IMR-90 (cell line): ENCODE data around the gene TIAM2. TPM values are rescaled to one million over a fixed set of nuclear protein-coding genes. Genes with fewer than 3 reads are reported as not detected.
A peak's percentile ranks its signal among the peaks of the same experiment; 100 is the strongest.

Experiments used
- ATAC-seq: fragments of 200-7000 bp; cut with Tn5 transposase; 2 replicates; pipeline ENCODE4 v1.9.1; 2020; ENCODE audit warnings: low read depth, mild to moderate bottlenecking, moderate library complexity
- BruUV-seq: library from RNA; stranded (reverse); fragments of 400-500 nt; replicated peaks from 2 replicates; lab custom pipeline; 2021; lab: Mats Ljungman, UMichigan
- CTCF ChIA-PET: fragments of 300-600 bp; formaldehyde crosslinking; extraction: SDS; loops from one replicate; lab custom pipeline; 2021; ENCODE audit warnings: antibody characterized with exemption; lab: Yijun Ruan, JAX
- POLR2A ChIA-PET: fragments of 300-600 bp; sonication (Branson Sonifier 250); formaldehyde crosslinking; loops from one replicate; lab custom pipeline; 2022; ENCODE audit warnings: antibody characterized with exemption; ENCODE audit not compliant: unreplicated experiment; lab: Charles Lee
- DNase-seq: peaks from one replicate; pipeline ENCODE4 v3.0.0; 2013
- H2AFZ ChIP-seq: replicated peaks from 2 replicates; pipeline ENCODE3; 2013; ENCODE audit warnings: low read length, mild to moderate bottlenecking; ENCODE audit not compliant: poor library complexity
- H2AK5ac ChIP-seq: 2 replicates; pipeline ENCODE4 v1.6.1; 2013; ENCODE audit warnings: low read depth, low read length, inconsistent platforms
- H2AK9ac ChIP-seq: replicated peaks from 2 replicates; pipeline ENCODE3; 2013; ENCODE audit warnings: mild to moderate bottlenecking, low read depth, low read length, moderate library complexity; ENCODE audit not compliant: poor library complexity
- H2BK120ac ChIP-seq: 2 replicates; pipeline ENCODE4 v1.6.1; 2013; ENCODE audit warnings: low read depth, low read length, inconsistent platforms
- H2BK15ac ChIP-seq: 3 replicates; pipeline ENCODE4 v1.6.1; 2013; ENCODE audit warnings: low read depth, low read length, inconsistent platforms
- H2BK20ac ChIP-seq: 2 replicates; pipeline ENCODE4 v1.6.1; 2013; ENCODE audit warnings: low read depth, mild to moderate bottlenecking, inconsistent platforms, low read length, moderate library complexity
- H2BK5ac ChIP-seq: 2 replicates; pipeline ENCODE4 v1.6.1; 2013; ENCODE audit warnings: mild to moderate bottlenecking, low read depth, low read length, inconsistent platforms; ENCODE audit not compliant: poor library complexity, severe bottlenecking
- H3K14ac ChIP-seq: replicated peaks from 2 replicates; pipeline ENCODE4 v1.6.1; 2013; ENCODE audit warnings: low read depth, low read length, inconsistent platforms
- H3K18ac ChIP-seq: 2 replicates; pipeline ENCODE4 v1.6.1; 2013; ENCODE audit warnings: low read depth, low read length, control low read depth
- H3K23ac ChIP-seq: 2 replicates; pipeline ENCODE4 v1.6.1; 2013; ENCODE audit warnings: low read depth, low read length, inconsistent platforms
- H3K27ac ChIP-seq: 2 replicates; pipeline ENCODE4 v1.5.1; 2013; ENCODE audit warnings: mild to moderate bottlenecking, control low read depth, low read length; ENCODE audit not compliant: insufficient read depth
- H3K27me3 ChIP-seq: 2 replicates; pipeline ENCODE4 v1.6.1; 2013; ENCODE audit warnings: low read length; ENCODE audit not compliant: control insufficient read depth, insufficient read depth
- H3K36me3 ChIP-seq: 2 replicates; pipeline ENCODE4 v1.6.1; 2013; ENCODE audit warnings: low read length, mixed read lengths; ENCODE audit not compliant: control insufficient read depth, insufficient read depth
- H3K4ac ChIP-seq: 2 replicates; pipeline ENCODE4 v1.6.1; 2013; ENCODE audit warnings: low read depth, low read length, inconsistent platforms
- H3K4me1 ChIP-seq: 2 replicates; pipeline ENCODE4 v1.6.1; 2013; ENCODE audit warnings: low read length, mixed read lengths; ENCODE audit not compliant: control insufficient read depth, insufficient read depth
- H3K4me2 ChIP-seq: 2 replicates; pipeline ENCODE4 v1.6.1; 2013; ENCODE audit warnings: low read depth, mild to moderate bottlenecking, control low read depth, low read length, moderate library complexity
- H3K4me3 ChIP-seq: 2 replicates; pipeline ENCODE4 v1.5.1; 2013; ENCODE audit warnings: low read depth, mild to moderate bottlenecking, control low read depth, low read length, moderate library complexity; ENCODE audit not compliant: insufficient read depth
- H3K56ac ChIP-seq: 2 replicates; pipeline ENCODE4 v1.6.1; 2013; ENCODE audit warnings: low read length, inconsistent platforms; ENCODE audit not compliant: insufficient read depth; ENCODE audit errors: extremely low read depth
- H3K79me1 ChIP-seq, 2 experiments: 2 replicates each; pipeline ENCODE4 v1.6.1; 2013; ENCODE audit warnings: low read length in 2 of 2, inconsistent platforms in 1 of 2, low read depth in 1 of 2
- H3K9ac ChIP-seq: 2 replicates; pipeline ENCODE4 v1.6.1; 2013; ENCODE audit warnings: low read depth, low read length, control low read depth
- H3K9me1 ChIP-seq: 2 replicates; pipeline ENCODE4 v1.6.1; 2013; ENCODE audit warnings: low read length, inconsistent platforms; ENCODE audit not compliant: insufficient read depth
- H3K9me3 ChIP-seq: 2 replicates; pipeline ENCODE4 v1.6.1; 2013; ENCODE audit warnings: low read length; ENCODE audit not compliant: control insufficient read depth, insufficient read depth
- H4K20me1 ChIP-seq: 2 replicates; pipeline ENCODE4 v1.6.1; 2013; ENCODE audit warnings: low read length, inconsistent platforms; ENCODE audit not compliant: insufficient read depth
- H4K5ac ChIP-seq: 2 replicates; pipeline ENCODE4 v1.6.1; 2013; ENCODE audit warnings: mild to moderate bottlenecking, low read depth, low read length, control low read depth
- H4K8ac ChIP-seq, 2 experiments: 2 replicates each; pipeline ENCODE4 v1.6.1; 2013; ENCODE audit warnings: low read depth in 2 of 2, low read length in 2 of 2, control low read depth in 1 of 2, inconsistent platforms in 1 of 2
- H4K91ac ChIP-seq: 2 replicates; pipeline ENCODE4 v1.6.1; 2013; ENCODE audit warnings: low read depth, low read length, inconsistent platforms; ENCODE audit not compliant: insufficient read depth
- CEBPB ChIP-seq: IDR thresholded peaks from 2 replicates; pipeline ENCODE4 v1.6.1; 2012; ENCODE audit warnings: low read depth, low read length, improper control_type of control experiment
- CTCF ChIP-seq: conservative IDR thresholded peaks from 2 replicates; pipeline ENCODE4 v1.5.1; 2012; ENCODE audit warnings: mild to moderate bottlenecking, low read depth, low read length, improper control_type of control experiment
- MAZ ChIP-seq: IDR thresholded peaks from 2 replicates; pipeline ENCODE4 v1.6.1; 2012; ENCODE audit warnings: low read depth, mild to moderate bottlenecking, low read length, improper control_type of control experiment, moderate library complexity, borderline replicate concordance
- MXI1 ChIP-seq: IDR thresholded peaks from 2 replicates; pipeline ENCODE4 v1.6.1; 2012; ENCODE audit warnings: low read depth, mild to moderate bottlenecking, low read length, moderate library complexity, borderline replicate concordance
- NFE2L2 ChIP-seq: fragments of 150-350 bp; IDR thresholded peaks from 2 replicates; pipeline ENCODE4 v1.6.1; 2016; ENCODE audit warnings: low read depth, mild to moderate bottlenecking, low read length
- RFX5 ChIP-seq: IDR thresholded peaks from 2 replicates; pipeline ENCODE4 v1.8.0; 2012; ENCODE audit warnings: low read depth, mild to moderate bottlenecking, low read length, moderate library complexity
- SMC3 ChIP-seq: fragments of 150-350 bp; IDR thresholded peaks from 2 replicates; pipeline ENCODE4 v1.6.1; 2016; ENCODE audit warnings: low read depth, mild to moderate bottlenecking, antibody characterized with exemption, low read length, moderate library complexity
- USF2 ChIP-seq: fragments of 150-350 bp; IDR thresholded peaks from 2 replicates; pipeline ENCODE4 v1.6.1; 2017; ENCODE audit warnings: mild to moderate bottlenecking, antibody characterized with exemption, low read length, low read depth
- whole genome bisulfite sequencing, 2 experiments: methylation state at CpG; one replicate each; pipeline versions ENCODE4 v1.1.5 to v1.1.7; 2013; ENCODE audit warnings: missing lambda C conversion rate in 2 of 2; ENCODE audit not compliant: insufficient read length in 1 of 2; ENCODE audit errors: extremely low coverage in 2 of 2; 5-methylcytosine and 5-hydroxymethylcytosine counted together
- dilution Hi-C: fragments of 300-500 bp; cut with HindIII; formaldehyde crosslinking; loops from one replicate; pipeline ENCODE4 v1.14.3; 2018; ENCODE audit warnings: low sequenced_read_pairs; ENCODE audit not compliant: unreplicated experiment
- in situ Hi-C: fragments of 300-500 bp; cut with MboI; formaldehyde crosslinking; loops from 3 replicates; pipeline ENCODE4 v1.14.3; 2019; ENCODE audit warnings: low sequenced_read_pairs, inconsistent platforms, mixed read lengths
- intact Hi-C: fragments of 100-400 bp; cut with micrococcal nuclease; formaldehyde crosslinking; loops from 2 replicates; pipeline ENCODE4 v1.10.0; 2022
- polyA plus RNA-seq, 3 experiments: library from polyadenylated mRNA; depleted of rRNA; stranded (reverse); fragments of >200 nt; gene quantifications; 2 replicates each; pipeline ENCODE4 v1.2.3, GENCODE V29; 2012; ENCODE audit warnings: low replicate concordance in 1 of 3
- total RNA-seq: library from RNA; depleted of rRNA; stranded (reverse); fragments of >200 nt; gene quantifications from 2 replicates; pipeline ENCODE4 v1.2.3, GENCODE V29; 2012

The TIAM2 gene
- total and polyA plus RNA-seq, 2 of the 4 experiments (the other 2 are of a cell fraction), result 3.1 to 4.7 TPM

- peak overlapping the region; percentile 40 for H2BK5ac ChIP-seq
- H2BK20ac ChIP-seq, result peak overlapping the region; percentile 36
- peak overlapping the region; percentile 62; the same call in 1 of the 2 replicates for H4K91ac ChIP-seq
- H3K36me3 ChIP-seq, result no peaks in the 10 kb centered on the region
- H3K18ac ChIP-seq, result peak overlapping the region; percentile 15; the same call in 1 of the 2 replicates
- H3K14ac ChIP-seq, result 0 out of 2 replicates have a peak overlapping the region, but pooled peaks have one; percentile 32
- no peak overlapping the region for H3K9ac ChIP-seq
- peak overlapping the region; percentile 24; the same call in 1 of the 2 replicates for H3K27ac ChIP-seq
- no peak overlapping the region; a peak in 1 of 4 replicates for H4K8ac ChIP-seq
- peak overlapping the region; percentile 40; the same call in 1 of the 2 replicates for H3K23ac ChIP-seq
- TF ChIP-seq MAZ, result no peak
- TF ChIP-seq USF2, result no peak
- TF ChIP-seq NFE2L2, result no peak
- no peak for TF ChIP-seq MXI1
- TF ChIP-seq CTCF, result no peak
- no peak for TF ChIP-seq CEBPB
- TF ChIP-seq RFX5, result no peak
- no peak for TF ChIP-seq SMC3
- ATAC-seq, result peak; percentile 88
- H4K5ac ChIP-seq, result no peak overlapping the region
- peak overlapping the region; percentile 40; the same call in 1 of the 2 replicates for H2AK5ac ChIP-seq
- peaks cover 10% of the 10 kb centered on the region for H3K4me1 ChIP-seq
- no peak overlapping the region for H3K4me3 ChIP-seq
- WGBS, 2 experiments, result 100% methylated on average over 2 of the region's 3 CpGs; no CpG with 5 or more reads in 1 of the 2 experiments
- H4K20me1 ChIP-seq, result 0 out of 2 replicates have a peak, but pooled peaks cover 4% of the 10 kb centered on the region
- peak; percentile 78 for DNase-seq
- H3K4me2 ChIP-seq, result peak overlapping the region; percentile 43; the same call in 1 of the 2 replicates
- intact Hi-C loops, result loop anchor here (5.0 to 10.0 kb wide), 2 partner anchors 158 to 340 kb away; no protein-coding TSS in a partner anchor
- in situ Hi-C loops, result no loop called here
- POLR2A ChIA-PET, result no interaction called here
- BruUV-seq, result no TSS peak
- peak overlapping the region; percentile 44 for H2BK120ac ChIP-seq
- H2AK9ac ChIP-seq, result no peak overlapping the region
- no peaks in the 10 kb centered on the region for H3K9me3 ChIP-seq
- H2BK15ac ChIP-seq, result peak overlapping the region; percentile 6; the same call in 1 of the 3 replicates
- H3K4ac ChIP-seq, result peak overlapping the region; percentile 42
- H3K27me3 ChIP-seq, result no peaks in the 10 kb centered on the region
- no peak overlapping the region for H3K56ac ChIP-seq
- no peak overlapping the region for H2AFZ ChIP-seq
- H3K9me1 ChIP-seq, result peaks cover 10% of the 10 kb centered on the region
- dilution Hi-C loops, result no loop called here
- H3K79me1 ChIP-seq, result peaks cover 0 to 17% of the 10 kb centered on the region in 2 experiments; a peak in 2 of 4 replicates
- CTCF ChIA-PET, result no interaction called here
Observed at GRCh38 chr6:155014670-155015300, 19.7 kb downstream of the TIAM2 start.
